ENCODE data around the gene L3MBTL4. TPM values are rescaled to one million over a fixed set of nuclear protein-coding genes. Genes with fewer than 3 reads are reported as not detected.

The L3MBTL4 gene
- total and polyA plus RNA-seq, 9 donors, result 4.2 to 79.1 (median 23.7) TPM

GRCh38 chr18:5973099-5973498 lies 441.6 kb downstream of the L3MBTL4 start:
- no peak overlapping the region for H3K27ac ChIP-seq
- H3K27me3 ChIP-seq, result no peaks in the 10 kb centered on the region
- H3K36me3 ChIP-seq, result no peaks in the 10 kb centered on the region
- intact Hi-C loops (cut with DNase I), result no loop called here
- H3K4me3 ChIP-seq, result no peak overlapping the region
- no peak for DNase-seq
- H3K9me3 ChIP-seq, result no peaks in the 10 kb centered on the region
- TF ChIP-seq POLR2A (IDR thresholded peaks at IDR 0.05) (no peak), EP300 (IDR thresholded peaks at IDR 0.05) (no peak)
- no peaks in the 10 kb centered on the region for H3K4me1 ChIP-seq (ENCODE audit: insufficient read depth)
- 89 to 96% (median 91%) methylated on average over 3 of the region's 3 CpGs for WGBS, 3 donors

GRCh38 chr18:5972298-5972697 lies 442.4 kb downstream of the L3MBTL4 start:
- intact Hi-C loops (cut with DNase I), result no loop called here
- no peak overlapping the region for H3K4me3 ChIP-seq
- no peak for TF ChIP-seq CTCF (IDR thresholded peaks at IDR 0.05)
- TF ChIP-seq EP300 (IDR thresholded peaks at IDR 0.05), result no peak
- TF ChIP-seq POLR2A (IDR thresholded peaks at IDR 0.05), result no peak
- no peaks in the 10 kb centered on the region for H3K27me3 ChIP-seq
- no peaks in the 10 kb centered on the region for H3K4me1 ChIP-seq (ENCODE audit: insufficient read depth)
- no peaks in the 10 kb centered on the region for H3K9me3 ChIP-seq
- H3K27ac ChIP-seq, result no peak overlapping the region
- no peak for DNase-seq
- no peaks in the 10 kb centered on the region for H3K36me3 ChIP-seq
- WGBS, 3 donors, result 88 to 92% (median 90%) methylated on average over 7 of the region's 7 CpGs

DNA sequence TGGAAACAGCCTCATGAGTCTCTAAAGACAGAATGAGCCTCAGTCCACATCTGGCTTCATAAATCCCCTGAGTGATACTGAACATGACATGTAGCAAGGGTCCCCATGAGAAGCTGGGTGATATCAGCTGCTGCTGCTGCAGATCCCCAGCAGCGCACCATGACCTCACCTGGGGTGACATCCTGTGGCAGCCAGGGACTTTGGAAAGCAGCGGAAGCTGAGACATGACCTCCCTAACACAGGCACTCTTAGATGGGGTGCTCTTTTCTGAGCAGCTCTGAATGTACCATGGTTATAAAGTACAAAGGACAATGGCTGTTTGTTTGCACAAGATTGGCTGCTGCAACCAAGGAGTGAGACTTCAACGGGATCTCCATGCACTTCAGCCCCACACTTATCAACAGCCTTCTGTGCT lies 444.7 kb downstream of the L3MBTL4 start:
- H3K27me3 ChIP-seq, result no peaks in the 10 kb centered on the region
- DNase-seq, result no peak
- TF ChIP-seq EP300 (IDR thresholded peaks at IDR 0.05) (no peak), POLR2A (IDR thresholded peaks at IDR 0.05) (no peak), CTCF (IDR thresholded peaks at IDR 0.05) (no peak)
- intact Hi-C loops (cut with DNase I), result no loop called here
- no peak overlapping the region for H3K4me3 ChIP-seq
- H3K4me1 ChIP-seq (ENCODE audit: insufficient read depth), result no peaks in the 10 kb centered on the region
- H3K9me3 ChIP-seq, result no peaks in the 10 kb centered on the region
- no peaks in the 10 kb centered on the region for H3K36me3 ChIP-seq
- WGBS, 3 donors, result 59 to 67% (median 66%) methylated on average over 3 of the region's 3 CpGs
- no peak overlapping the region for H3K27ac ChIP-seq

GRCh38 chr18:5969355-5969988 lies 445.2 kb downstream of the L3MBTL4 start:
- Histone ChIP-seq H3K27me3 (no peaks in the 10 kb centered on the region), H3K4me1 (ENCODE audit: insufficient read depth) (no peaks in the 10 kb centered on the region), H3K27ac (no peak overlapping the region), H3K4me3 (no peak overlapping the region), H3K9me3 (no peaks in the 10 kb centered on the region), H3K36me3 (no peaks in the 10 kb centered on the region)
- DNase-seq, result no peak
- intact Hi-C loops (cut with DNase I), result no loop called here
- WGBS, 3 donors, result 88 to 93% (median 91%) methylated on average over 16 of the region's 16 CpGs
- no peak for TF ChIP-seq EP300 (IDR thresholded peaks at IDR 0.05)
- TF ChIP-seq CTCF (IDR thresholded peaks at IDR 0.05), result no peak
- no peak for TF ChIP-seq POLR2A (IDR thresholded peaks at IDR 0.05)

DNA sequence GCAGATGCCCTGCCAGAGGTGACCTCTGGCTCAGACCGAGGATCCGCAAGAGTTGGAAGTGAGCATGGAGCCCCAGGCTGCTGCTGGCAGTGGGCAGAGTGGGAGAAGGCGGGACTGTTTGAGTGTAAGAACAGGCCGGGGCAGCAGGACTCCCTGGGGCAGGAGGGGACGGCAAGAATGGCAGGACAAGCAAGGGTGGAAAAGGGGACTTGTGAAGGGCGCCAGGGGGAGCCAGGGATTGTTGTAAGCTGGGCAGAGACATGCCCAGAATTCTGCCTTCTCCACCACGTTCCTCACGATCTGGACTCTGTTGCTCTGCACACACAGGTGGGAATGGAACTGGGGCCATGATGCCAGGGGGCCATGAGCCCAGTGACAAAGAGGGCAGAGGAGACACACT lies 447.0 kb downstream of the L3MBTL4 start:
- H3K4me1 ChIP-seq (ENCODE audit: insufficient read depth), result no peaks in the 10 kb centered on the region
- no peaks in the 10 kb centered on the region for H3K9me3 ChIP-seq
- intact Hi-C loops (cut with DNase I), result no loop called here
- H3K4me3 ChIP-seq, result no peak overlapping the region
- H3K36me3 ChIP-seq, result no peaks in the 10 kb centered on the region
- no peak overlapping the region for H3K27ac ChIP-seq
- TF ChIP-seq POLR2A (IDR thresholded peaks at IDR 0.05) (no peak), CTCF (IDR thresholded peaks at IDR 0.05) (no peak), EP300 (IDR thresholded peaks at IDR 0.05) (no peak)
- 92 to 94% (median 94%) methylated on average over 8 of the region's 8 CpGs for WGBS, 3 donors
- DNase-seq, result no peak
- no peaks in the 10 kb centered on the region for H3K27me3 ChIP-seq
